Fibroblast of the aortic adventitia (primary cell): ENCODE measurements around the gene SLC41A3. TPM values are rescaled to one million over a fixed set of nuclear protein-coding genes. Genes with fewer than 3 reads are reported as not detected.

Experiments used
- DNase-seq: peaks from one replicate; pipeline ENCODE4 v3.0.0-alpha.2; 2010; ENCODE audit warnings: low read depth
- H3K4me3 ChIP-seq: 2 replicates; pipeline ENCODE4 v1.5.1; 2011; ENCODE audit warnings: low read depth, mild to moderate bottlenecking, control low read depth, low read length, moderate library complexity
- CTCF ChIP-seq: IDR thresholded peaks from 2 replicates; pipeline ENCODE4 v1.5.1; 2011; ENCODE audit warnings: mild to moderate bottlenecking, low read length, control low read depth, inconsistent platforms; ENCODE audit not compliant: insufficient read depth
- total RNA-seq: library from RNA; depleted of rRNA; stranded (reverse); fragments of >200 nt; gene quantifications from 2 replicates; pipeline ENCODE4 v1.2.3, GENCODE V29; 2012; ENCODE audit warnings: low replicate concordance

Gene SLC41A3
- total RNA-seq, 1 donor, result 40.0 TPM

GRCh38 chr3:126110431-126111125 is 26.7 kb upstream of the SLC41A3 start:
- H3K4me3 ChIP-seq, result no peak overlapping the region
- no peak for TF ChIP-seq CTCF
- DNase-seq, result no peak

DNA sequence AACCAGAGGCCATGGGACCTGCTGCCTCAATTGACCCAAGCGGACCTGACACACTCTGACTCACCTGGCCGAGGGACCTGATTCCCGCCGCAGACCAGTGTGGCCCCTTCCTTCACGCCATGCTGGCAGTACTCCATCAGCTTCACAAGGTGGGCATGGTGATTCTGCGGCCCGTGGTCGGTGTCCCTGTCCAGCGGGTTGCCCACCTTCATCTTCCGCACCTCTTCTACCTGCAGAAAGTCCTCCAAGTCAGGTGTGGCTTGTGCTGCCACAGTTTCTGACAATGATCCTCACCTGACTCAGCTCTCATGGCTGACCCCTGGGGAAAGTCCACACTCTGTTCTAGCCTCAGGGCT is 25.9 kb upstream of the SLC41A3 start:
- DNase-seq, result no peak
- no peak overlapping the region for H3K4me3 ChIP-seq
- TF ChIP-seq CTCF, result no peak

GRCh38 chr3:126109146-126109879 is 25.4 kb upstream of the SLC41A3 start:
- no peak for TF ChIP-seq CTCF
- DNase-seq, result no peak
- no peak overlapping the region for H3K4me3 ChIP-seq

DNA sequence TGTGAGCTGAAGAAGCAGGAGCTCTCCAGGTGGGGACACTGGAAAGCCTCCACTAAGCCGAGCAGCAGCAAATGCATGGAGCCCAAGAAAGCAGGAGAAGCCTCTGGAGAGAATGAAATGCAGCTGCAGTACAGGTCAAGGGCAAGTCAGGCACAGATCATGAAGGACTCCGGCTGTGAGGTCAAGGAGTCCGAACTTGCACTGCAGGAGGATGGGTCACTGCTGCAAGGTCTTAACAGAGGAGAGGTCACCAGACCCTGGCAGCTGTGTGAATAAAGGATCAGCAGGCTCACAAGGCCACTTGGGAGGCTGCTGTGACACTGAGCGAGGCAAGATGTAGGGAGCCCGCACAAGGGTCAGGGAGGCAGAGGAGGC is 24.7 kb upstream of the SLC41A3 start:
- no peak overlapping the region for H3K4me3 ChIP-seq
- DNase-seq, result no peak
- no peak for TF ChIP-seq CTCF

- H3K4me3 ChIP-seq, result no peak overlapping the region
- TF ChIP-seq CTCF, result no peak
- DNase-seq, result no peak
Observed at GRCh38 chr3:126107957-126108675, 24.2 kb upstream of the SLC41A3 start.

DNA sequence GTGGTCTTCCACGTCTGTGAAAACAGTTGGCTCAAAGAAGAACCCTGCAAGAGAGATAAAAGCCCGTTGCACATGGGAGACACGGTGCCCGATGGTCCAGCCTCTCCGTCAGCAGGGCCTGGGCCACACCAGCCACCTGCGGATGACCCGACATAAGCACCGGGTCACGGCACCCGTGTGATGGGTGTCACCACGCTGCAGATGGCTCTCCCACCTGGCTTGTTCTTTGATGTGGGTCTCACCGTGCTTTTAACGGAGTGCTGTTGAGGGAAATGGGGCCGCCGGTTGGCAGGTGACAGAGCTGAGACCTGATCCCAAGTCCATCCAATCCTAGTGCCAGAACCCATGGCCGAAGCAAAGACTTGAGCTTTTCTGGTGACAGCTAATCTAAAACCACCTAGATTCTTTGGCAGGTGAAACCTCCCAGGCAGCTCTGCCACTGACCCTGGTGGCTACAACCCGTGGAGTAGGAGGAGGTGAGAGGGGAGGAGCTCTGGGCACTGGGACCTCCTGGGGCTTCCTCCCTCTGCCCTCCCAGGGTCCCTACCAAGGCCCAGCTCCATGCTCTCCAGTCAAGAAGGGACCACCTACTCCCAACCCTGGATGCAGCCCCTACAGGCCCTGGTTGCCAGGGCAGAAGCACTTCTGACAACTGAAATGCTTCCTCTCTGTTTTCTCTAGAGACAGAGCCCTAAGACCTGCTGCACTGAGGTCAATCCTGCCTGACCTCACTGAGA is 23.4 kb upstream of the SLC41A3 start:
- no peak for TF ChIP-seq CTCF
- DNase-seq, result no peak
- no peak overlapping the region for H3K4me3 ChIP-seq
